ENCODE data around the gene NPHS1. TPM values are rescaled to one million over a fixed set of nuclear protein-coding genes. Genes with fewer than 3 reads are reported as not detected.

The NPHS1 gene
- total RNA-seq, 1 donor from 2014 or later = not detected

- Histone ChIP-seq H3K36me3 (no peaks in the 10 kb centered on the region), H3K4me3 (no peak overlapping the region), H3K27me3 (peaks cover 9% of the 10 kb centered on the region), H3K9me3 (no peaks in the 10 kb centered on the region), H3K27ac (no peak overlapping the region), H3K4me1 (peaks cover 22% of the 10 kb centered on the region)
- TF ChIP-seq, protein P1, sequence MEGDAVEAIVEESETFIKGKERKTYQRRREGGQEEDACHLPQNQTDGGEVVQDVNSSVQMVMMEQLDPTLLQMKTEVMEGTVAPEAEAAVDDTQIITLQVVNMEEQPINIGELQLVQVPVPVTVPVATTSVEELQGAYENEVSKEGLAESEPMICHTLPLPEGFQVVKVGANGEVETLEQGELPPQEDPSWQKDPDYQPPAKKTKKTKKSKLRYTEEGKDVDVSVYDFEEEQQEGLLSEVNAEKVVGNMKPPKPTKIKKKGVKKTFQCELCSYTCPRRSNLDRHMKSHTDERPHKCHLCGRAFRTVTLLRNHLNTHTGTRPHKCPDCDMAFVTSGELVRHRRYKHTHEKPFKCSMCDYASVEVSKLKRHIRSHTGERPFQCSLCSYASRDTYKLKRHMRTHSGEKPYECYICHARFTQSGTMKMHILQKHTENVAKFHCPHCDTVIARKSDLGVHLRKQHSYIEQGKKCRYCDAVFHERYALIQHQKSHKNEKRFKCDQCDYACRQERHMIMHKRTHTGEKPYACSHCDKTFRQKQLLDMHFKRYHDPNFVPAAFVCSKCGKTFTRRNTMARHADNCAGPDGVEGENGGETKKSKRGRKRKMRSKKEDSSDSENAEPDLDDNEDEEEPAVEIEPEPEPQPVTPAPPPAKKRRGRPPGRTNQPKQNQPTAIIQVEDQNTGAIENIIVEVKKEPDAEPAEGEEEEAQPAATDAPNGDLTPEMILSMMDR (IDR thresholded peaks at IDR 0.05) = no peak
- TF ChIP-seq POLR2A (IDR thresholded peaks at IDR 0.05) (no peak), POLR2AphosphoS5 (IDR thresholded peaks at IDR 0.05; ENCODE audit: insufficient read depth in 1 of 2, low read depth in 1 of 2) (no peak)
- intact Hi-C loops (cut with DNase I) = no loop called here
- DNase-seq (ENCODE audit: extremely low spot score in 2 of 2) = no peak
Observed at GRCh38 chr19:35847911-35848310, 4.4 kb downstream of the NPHS1 start.

GRCh38 chr19:35846038-35846668 lies 6.2 kb downstream of the NPHS1 start:
- Histone ChIP-seq H3K27me3 (peaks cover 9% of the 10 kb centered on the region), H3K27ac (no peak overlapping the region), H3K4me3 (no peak overlapping the region), H3K36me3 (no peaks in the 10 kb centered on the region), H3K4me1 (peaks cover 22% of the 10 kb centered on the region), H3K9me3 (no peaks in the 10 kb centered on the region)
- intact Hi-C loops (cut with DNase I) = no loop called here
- DNase-seq (ENCODE audit: extremely low spot score in 2 of 2) = no peak
- no peak for TF ChIP-seq POLR2AphosphoS5 (IDR thresholded peaks at IDR 0.05; ENCODE audit: insufficient read depth in 1 of 2, low read depth in 1 of 2)
- TF ChIP-seq, protein P1 (IDR thresholded peaks at IDR 0.05) = no peak
- TF ChIP-seq POLR2A (IDR thresholded peaks at IDR 0.05) = no peak

DNA sequence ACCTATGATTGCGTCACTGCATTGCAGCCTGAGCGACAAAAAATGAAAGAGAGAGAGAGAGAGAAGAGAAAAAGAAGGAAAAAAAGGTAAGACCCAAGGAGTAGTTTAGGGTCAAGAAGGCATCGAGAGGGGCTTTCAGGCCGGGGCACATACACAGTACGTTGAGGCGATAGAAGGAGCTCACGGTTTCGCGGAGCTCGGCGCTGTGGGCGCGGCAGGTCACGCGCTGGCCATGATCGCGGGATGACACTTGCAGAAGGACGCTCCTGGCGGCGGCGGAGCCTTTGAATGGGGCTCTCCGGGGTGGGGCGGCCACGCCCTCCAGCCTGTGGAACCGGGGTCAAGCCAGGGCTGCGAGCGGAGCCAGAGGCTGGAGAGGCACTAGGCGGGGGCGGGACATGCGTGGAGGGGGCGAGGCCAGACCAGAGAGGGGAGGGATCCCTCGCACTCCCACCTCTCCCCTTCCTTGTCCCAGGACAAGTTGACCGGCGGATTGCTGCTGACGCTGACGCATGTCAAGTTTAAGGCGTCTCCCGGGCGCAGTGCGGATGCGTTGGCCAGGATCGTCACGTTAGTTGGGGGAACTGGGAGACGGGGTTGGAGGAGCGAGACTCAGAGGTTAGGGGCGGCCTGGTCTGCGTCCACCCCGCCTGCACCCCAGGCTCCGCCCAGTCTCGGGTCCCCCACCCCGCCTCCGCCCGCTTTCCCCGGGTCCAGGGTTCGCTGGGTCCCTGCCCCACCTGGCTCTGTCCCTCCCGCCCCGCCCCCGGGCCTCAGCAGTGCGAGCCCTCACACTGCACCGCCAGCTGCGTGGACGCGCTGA lies 6.9 kb downstream of the NPHS1 start:
- DNase-seq (ENCODE audit: extremely low spot score in 2 of 2) = no peak
- peaks cover 22% of the 10 kb centered on the region for H3K4me1 ChIP-seq
- TF ChIP-seq, protein P1 (IDR thresholded peaks at IDR 0.05) = no peak
- TF ChIP-seq POLR2AphosphoS5 (IDR thresholded peaks at IDR 0.05; ENCODE audit: insufficient read depth in 1 of 2, low read depth in 1 of 2) (no peak), POLR2A (IDR thresholded peaks at IDR 0.05) (no peak)
- intact Hi-C loops (cut with DNase I) = no loop called here
- no peak overlapping the region for H3K27ac ChIP-seq
- H3K36me3 ChIP-seq = no peaks in the 10 kb centered on the region
- peaks cover 9% of the 10 kb centered on the region for H3K27me3 ChIP-seq
- no peaks in the 10 kb centered on the region for H3K9me3 ChIP-seq
- peak overlapping the region; percentile 15 to 21 for H3K4me3 ChIP-seq

DNA sequence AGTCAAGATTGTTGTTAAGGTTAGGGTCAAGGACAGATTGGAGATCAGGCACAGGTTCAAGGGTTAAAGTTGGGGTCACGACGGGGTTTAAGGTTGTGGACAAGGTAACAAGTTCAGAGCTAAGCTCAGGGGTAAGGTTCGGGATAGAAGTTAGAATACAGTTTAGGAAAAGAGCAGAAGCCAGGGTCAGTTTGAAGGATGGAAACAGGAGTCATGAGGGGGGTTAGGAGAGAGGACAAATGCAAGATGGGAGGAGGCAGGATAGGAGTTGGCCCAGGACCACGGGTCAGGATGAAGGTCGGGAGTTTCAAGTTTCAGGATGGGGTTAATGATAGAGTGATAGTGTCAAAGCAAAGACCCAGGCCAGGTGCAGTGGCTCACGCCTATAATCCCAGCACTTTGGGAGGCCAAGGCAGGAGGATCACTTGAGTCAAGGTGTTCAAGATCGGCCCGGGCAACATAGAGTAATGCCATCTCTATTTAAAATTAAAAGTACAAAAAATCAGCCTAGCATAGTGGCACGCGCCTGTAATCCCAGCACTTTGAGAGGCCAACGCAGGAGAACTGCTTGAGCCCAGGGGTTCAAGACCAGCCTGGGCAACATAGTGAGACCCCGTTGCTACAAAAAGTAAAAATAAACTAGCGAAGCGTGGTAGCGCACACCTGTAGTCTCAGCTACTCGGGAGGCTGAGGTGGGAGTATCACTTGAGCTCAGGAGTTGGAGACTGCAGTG lies 7.7 kb downstream of the NPHS1 start:
- peaks cover 9% of the 10 kb centered on the region for H3K27me3 ChIP-seq
- no peak overlapping the region for H3K4me3 ChIP-seq

More for the DNA sequence above, 7.7 kb downstream of the NPHS1 start:
- no peak overlapping the region for H3K27ac ChIP-seq
- peaks cover 22% of the 10 kb centered on the region for H3K4me1 ChIP-seq
- TF ChIP-seq POLR2AphosphoS5 (IDR thresholded peaks at IDR 0.05; ENCODE audit: insufficient read depth in 1 of 2, low read depth in 1 of 2) (no peak), POLR2A (IDR thresholded peaks at IDR 0.05) (no peak)
- TF ChIP-seq, protein P1 (IDR thresholded peaks at IDR 0.05) = no peak
- intact Hi-C loops (cut with DNase I) = no loop called here
- H3K36me3 ChIP-seq = no peaks in the 10 kb centered on the region
- H3K9me3 ChIP-seq = no peaks in the 10 kb centered on the region
- no peak for DNase-seq (ENCODE audit: extremely low spot score in 2 of 2)

Data from vagina (tissue), 2 donors.